Mammary epithelial cell (primary cell): ENCODE results near the gene SLC9A7.

Source experiments
- EZH2 ChIP-seq: IDR thresholded peaks from 2 replicates; pipeline ENCODE4 v1.6.1; 2012; ENCODE audit warnings: low read length, inconsistent platforms, borderline replicate concordance
- TF ChIP-seq, protein P1 (sequence below), 2 donors: IDR thresholded peaks in 1 of 2; conservative IDR thresholded peaks in 1 of 2; 2 replicates each; pipeline ENCODE4 v1.5.1; 2011 to 2012; ENCODE audit warnings: inconsistent platforms in 2 of 2, low read length in 2 of 2, mild to moderate bottlenecking in 2 of 2, control low read depth in 1 of 2, low read depth in 1 of 2; ENCODE audit not compliant: insufficient read depth in 1 of 2; ENCODE audit errors: extremely low read depth in 1 of 2

DNA sequence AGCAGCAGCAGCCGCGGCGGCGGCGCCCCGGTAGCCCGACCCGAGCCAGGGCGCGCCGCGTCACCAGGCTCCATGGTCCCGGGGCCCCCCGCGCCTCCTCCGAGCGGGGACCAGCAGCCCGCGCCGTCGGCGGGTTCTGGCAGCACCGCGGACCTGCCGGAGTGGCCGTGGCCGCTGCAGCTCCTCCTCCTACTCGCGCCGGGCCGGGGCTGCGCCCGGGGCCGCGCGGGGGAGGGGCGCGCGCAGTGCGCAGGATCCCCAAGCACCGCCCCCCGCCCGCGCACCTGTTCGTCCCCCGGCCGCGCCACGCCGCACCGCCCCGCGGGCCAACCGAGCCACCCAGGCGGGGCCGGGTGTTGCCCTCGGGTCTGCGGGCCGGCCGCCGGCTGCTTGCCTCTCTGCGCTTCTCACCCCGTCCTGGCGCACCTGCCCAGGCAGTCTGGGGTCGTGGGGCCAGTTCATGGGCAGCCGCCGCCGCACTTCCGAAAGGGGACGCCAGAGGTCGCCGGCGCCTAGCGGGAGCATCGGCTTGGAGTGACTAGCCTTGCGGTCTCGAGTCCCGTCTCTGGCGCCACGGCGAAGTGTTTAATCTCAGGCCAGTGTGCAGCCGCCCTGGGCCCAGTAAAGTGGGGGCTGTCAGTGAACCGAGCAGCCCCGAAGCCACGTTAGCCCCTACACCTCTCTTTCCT is at the start of gene SLC9A7:
- TF ChIP-seq, protein P1, sequence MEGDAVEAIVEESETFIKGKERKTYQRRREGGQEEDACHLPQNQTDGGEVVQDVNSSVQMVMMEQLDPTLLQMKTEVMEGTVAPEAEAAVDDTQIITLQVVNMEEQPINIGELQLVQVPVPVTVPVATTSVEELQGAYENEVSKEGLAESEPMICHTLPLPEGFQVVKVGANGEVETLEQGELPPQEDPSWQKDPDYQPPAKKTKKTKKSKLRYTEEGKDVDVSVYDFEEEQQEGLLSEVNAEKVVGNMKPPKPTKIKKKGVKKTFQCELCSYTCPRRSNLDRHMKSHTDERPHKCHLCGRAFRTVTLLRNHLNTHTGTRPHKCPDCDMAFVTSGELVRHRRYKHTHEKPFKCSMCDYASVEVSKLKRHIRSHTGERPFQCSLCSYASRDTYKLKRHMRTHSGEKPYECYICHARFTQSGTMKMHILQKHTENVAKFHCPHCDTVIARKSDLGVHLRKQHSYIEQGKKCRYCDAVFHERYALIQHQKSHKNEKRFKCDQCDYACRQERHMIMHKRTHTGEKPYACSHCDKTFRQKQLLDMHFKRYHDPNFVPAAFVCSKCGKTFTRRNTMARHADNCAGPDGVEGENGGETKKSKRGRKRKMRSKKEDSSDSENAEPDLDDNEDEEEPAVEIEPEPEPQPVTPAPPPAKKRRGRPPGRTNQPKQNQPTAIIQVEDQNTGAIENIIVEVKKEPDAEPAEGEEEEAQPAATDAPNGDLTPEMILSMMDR (conservative IDR thresholded peaks at IDR 0.05 in 1 of 2, IDR thresholded peaks at IDR 0.05 in 1 of 2; ENCODE audit: extremely low read depth in 1 of 2, insufficient read depth in 1 of 2, low read depth in 1 of 2, low read length in 2 of 2) = peak; percentile 60 to 88
- no peak for TF ChIP-seq EZH2
